Stimulated activated CD8-positive, alpha-beta memory T cell treated with anti-CD3 and anti-CD28 coated beads, Interleukin-7, amount 100 ng/mL, for 1 hour (primary cell): ENCODE results near the gene ADAMTSL3.
"Not testable (repeated sequence)": the region's sequence is repeated elsewhere in the genome, so short reads cannot be mapped to it uniquely, and the experiment has no call there.

Experiments used
- DNase-seq, 2 donors: peaks; one replicate each; pipeline ENCODE4 v3.0.0-alpha.2; 2020; ENCODE audit warnings: low read depth in 2 of 2

The ADAMTSL3 gene

DNA sequence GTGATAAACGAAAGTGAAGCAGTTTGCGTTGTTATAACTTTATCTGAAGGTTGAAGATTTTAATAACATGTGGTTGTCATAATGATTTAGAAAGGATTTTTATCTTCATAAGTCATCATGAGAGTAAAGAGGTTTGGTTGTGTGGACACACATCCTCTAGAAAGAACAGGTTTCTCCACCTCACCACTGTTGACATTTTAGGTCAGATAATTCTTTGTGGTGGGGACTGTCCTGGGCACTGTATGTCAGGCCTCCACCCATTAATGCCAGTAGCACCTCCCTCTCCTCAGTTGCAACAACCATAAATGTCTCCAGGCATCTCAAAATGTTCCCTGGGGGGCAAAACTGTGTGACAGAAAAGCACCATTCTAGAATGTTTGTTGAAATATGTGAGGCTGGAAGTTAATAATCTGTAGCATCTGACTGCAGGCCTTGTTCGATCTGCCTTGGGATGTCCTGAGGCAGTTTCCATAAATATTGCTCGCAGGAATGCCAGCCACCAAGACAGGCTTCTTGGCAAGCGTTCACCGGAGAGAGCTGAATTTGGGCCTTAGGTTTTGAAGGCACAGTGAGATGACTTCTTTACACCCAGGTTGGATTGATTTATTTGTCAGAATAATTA lies 100.1 kb downstream of the ADAMTSL3 start:
- no peak for DNase-seq

DNA sequence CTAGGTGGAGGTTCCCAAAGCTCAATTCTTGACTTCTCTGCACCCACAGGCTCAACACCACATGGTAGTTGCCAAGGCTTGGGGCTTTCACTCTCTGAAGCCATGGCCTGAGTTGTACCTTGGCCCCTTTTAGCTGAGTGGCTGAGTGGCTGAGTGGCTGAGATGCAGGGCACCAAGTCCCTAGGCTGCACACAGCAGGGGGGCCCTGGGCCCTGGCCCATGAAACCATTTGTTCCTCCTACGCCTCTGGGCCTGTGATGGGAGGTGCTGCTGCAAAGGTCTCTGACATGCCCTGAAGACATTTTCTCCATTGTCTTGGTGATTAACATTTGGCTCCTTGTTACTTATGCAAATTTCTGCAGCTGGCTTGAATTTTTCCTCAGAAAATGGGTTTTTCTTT lies 103.4 kb downstream of the ADAMTSL3 start:
- not testable (repeated sequence) for DNase-seq

DNA sequence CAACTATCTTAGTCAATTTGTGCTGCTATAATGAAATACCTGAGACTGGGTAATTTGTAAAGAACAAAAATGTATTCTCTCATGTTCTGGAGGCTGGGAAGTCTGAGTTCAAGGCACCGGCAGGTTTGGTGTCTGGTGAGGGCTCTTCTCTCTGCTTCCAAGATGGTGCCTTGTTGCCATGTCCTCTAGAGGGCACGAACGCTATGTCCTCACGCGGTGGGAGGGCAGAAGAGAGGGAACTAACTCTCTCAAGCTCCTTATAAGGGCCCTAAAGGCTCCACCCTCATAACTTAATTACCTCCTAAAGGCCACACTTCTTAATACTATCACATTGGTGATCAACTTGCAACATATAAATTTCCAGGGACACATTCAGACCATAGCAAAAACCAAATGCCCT lies 108.4 kb downstream of the ADAMTSL3 start:
- DNase-seq = no peak

DNA sequence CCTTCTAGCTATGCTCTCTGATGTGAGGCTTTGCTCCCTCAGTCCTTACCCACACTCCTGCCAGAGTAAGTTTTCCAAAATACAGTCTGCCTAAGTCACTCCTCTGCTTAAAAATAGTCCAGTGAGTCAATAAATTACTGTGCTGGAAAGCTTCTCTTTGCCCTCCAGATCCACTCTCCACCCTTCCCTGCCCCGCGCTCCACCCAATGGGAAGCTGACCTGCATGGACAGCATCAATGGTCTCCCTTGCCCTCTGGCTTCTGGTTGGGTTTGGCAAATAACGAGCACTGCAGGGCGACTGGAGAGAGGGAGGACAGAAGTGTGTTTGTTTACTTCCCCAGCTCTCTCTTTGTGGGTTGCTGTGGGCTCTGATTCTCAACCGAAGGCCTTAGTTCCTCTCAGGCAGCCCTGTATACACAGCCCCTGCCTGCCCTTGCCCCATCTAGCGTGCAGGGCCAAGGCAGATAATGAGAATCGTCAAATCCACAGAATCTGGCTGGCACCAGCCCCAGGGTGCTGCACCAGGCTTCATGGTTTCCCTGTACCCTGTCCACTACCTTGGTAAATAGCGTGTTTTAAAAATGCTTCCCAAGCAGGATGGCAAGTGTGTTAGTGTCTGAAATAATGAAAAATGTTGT lies 110.4 kb downstream of the ADAMTSL3 start:
- DNase-seq = no peak

- DNase-seq = no peak
Observed at GRCh38 chr15:83766339-83766738, 112.4 kb downstream of the ADAMTSL3 start.

DNA sequence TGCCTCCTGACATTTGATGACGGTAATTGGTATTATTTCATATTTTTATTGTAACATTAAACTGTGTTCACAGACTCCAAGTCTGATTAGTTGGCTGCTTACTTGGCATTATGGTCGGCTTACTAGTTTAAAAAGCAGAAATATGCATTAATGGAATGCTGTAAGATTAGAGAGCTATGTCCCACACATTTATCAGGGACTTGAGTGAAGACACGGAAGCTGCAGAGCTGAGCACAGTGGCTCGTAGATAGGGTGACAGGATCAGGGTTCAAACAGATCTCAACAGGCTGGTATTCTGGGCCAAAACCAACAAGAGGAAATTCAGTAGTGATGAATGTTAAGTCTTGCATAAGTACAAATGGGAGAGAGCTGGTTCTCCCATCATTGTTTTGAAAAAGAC lies 113.8 kb downstream of the ADAMTSL3 start:
- no peak for DNase-seq

DNA sequence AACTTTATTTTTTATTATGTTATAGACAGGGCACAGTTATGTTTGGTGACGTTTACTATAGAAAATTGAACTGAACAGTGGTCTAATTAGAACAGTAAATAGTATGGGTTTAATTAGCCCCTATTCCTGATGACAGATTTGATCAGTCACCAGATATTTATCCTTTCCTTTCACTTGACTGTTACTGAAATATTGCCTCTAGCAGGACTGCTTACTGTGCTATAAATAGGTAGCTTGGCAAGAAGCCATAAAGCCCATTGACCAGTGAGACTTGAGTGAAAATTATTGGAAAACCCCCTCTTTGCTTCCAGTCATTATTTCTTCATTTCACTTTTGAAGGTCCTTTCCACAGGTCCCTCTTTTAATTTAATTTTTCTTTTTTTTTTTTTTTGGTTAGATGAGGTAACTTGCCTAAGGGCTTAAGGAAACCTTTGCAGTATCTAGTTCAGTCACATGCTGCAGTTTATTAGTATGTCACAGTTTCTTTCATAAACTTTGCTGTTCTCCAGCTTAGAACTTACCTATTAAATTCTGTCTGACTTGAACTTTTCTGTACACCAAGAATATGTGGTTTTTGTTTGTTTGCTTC lies 115.6 kb downstream of the ADAMTSL3 start:
- DNase-seq = no peak

GRCh38 chr15:83775738-83776137 lies 121.8 kb downstream of the ADAMTSL3 start:
- DNase-seq = no peak

- no peak for DNase-seq
Observed at GRCh38 chr15:83776986-83777385, 123.1 kb downstream of the ADAMTSL3 start.

DNA sequence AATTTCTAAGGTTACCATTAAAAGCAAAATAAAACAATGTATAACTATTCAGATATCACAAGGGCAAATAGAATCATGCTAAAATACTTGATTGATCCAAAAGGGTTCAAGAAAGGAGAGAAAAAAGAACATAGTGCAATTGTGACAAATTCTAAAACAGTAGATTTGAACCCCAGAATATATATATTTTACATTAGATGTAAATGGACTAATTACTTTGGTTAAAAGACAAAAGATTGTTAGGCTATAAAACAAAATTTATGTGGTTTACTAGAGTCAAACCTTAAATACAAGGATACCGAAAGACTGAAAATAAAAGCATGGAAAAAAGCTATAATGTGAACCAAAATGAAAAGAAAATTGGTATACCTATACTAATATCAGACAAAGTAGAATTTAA lies 129.3 kb downstream of the ADAMTSL3 start:
- no peak for DNase-seq

GRCh38 chr15:83784975-83785374 lies 131.1 kb downstream of the ADAMTSL3 start:
- DNase-seq = no peak

- DNase-seq = no peak
Observed at GRCh38 chr15:83786336-83786735, 132.4 kb downstream of the ADAMTSL3 start.

- no peak for DNase-seq
Observed at GRCh38 chr15:83793069-83793468, 139.1 kb downstream of the ADAMTSL3 start.

DNA sequence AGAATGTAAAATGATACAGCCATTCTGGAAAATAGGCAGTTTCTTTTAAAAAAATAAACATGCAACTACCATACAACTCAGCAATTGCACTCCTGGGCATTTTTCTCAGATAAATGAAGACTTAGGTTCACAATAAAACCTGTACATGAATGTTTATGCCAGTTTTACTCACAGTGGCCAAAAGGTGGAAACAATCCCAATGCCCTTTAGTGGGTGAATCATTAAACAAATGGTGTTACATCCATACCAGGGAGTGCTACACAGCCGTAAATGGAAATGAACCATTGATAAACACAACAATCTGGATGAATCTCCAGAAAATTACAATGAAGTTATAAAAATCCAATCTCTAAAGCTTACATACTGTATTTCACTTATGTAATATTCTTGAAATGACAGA lies 140.3 kb downstream of the ADAMTSL3 start:
- DNase-seq = no peak

DNA sequence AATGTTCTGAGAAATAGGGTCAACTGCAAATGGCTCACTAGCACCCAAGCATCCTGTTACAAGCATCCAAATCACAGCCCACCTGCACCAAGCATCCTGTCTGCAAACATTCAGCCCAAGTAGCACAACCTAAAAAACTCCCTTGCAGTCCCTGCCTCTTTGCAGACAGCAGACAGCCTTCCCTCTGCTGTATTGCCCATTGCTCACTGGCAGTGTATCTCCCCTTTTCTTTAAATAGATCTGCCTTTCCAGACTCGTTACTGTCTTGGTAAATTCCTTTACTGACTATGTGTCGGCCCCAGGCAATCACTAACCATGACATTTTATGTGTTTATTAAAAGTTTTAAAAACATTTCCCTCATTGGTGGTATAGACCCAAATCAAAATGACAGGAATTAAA lies 155.4 kb downstream of the ADAMTSL3 start:
- no peak for DNase-seq

DNA sequence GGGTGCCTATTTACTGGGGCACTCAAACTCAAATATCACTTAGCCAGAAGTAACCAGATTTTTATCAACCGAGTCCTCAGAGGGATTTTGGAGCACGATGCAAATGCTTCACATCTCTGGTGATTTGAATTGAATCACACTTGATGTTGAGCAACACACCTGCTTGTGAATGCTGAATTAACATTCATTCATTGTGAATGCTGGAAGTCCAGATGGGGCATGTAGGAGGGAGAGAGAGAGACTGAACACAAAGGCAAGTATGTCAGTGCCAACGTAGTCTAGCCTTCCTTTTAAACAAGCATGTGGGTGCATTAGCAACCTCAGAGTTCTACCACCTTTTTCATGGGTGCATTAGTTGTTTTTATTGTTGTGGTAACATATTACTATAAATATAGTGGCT lies 156.2 kb downstream of the ADAMTSL3 start:
- no peak for DNase-seq

DNA sequence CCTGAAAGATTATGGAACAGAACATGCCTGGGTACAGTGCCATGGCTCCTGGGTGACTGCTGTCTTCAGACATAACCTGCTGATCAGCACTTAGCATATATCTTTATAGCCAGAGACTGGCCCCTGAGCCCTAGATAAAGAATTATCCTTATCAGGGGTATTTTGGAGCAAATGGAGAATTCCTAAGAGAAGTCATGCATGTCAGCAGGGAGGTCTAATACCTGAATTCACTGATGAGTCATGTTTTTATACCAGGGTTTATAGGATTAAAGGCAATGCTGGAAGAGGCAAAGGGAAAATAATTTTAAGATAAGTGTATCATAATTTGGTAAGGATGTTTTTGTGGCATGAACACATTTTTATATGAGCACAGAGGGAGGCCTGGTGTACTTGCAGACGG lies 159.8 kb downstream of the ADAMTSL3 start:
- no peak for DNase-seq

- no peak for DNase-seq
Observed at GRCh38 chr15:83815506-83815905, 161.6 kb downstream of the ADAMTSL3 start.

DNA sequence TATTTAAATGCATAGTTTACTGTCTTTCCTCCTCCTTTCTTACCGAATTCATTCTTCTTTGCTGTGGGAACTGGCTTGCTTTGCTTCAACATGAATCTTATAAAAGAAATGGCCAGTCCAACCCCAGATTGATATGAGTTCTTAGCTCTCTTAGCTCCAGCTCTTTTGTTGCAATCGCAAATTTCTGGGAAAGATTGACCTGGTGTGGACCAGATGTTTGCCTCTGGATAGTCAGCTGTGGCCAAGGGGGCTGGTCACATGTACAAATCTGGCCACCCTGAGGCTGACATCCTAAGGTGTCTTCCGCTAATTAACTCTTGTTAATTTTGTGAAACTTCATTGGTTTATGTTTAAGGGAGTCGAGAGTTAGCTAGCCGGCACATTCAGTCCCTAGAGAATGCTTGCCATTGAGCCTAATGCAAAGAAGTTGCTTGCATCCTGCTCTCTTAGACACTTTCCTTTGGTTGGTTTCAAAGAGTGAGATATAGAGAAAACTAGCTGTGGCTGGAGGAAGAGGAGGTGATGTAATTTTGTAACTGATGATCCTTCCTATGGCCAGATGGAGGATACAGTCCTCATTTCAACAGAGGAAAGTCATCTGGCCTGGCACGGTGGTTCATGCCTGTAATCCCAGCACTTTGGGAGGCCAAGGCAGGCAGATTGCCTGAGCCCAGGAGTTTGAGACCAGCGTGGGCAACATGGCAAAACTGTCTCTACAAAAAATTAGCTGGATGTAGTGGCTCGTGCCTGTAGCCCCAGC lies 162.4 kb downstream of the ADAMTSL3 start:
- no peak for DNase-seq

GRCh38 chr15:83818591-83818990 lies 164.7 kb downstream of the ADAMTSL3 start:
- DNase-seq = no peak

DNA sequence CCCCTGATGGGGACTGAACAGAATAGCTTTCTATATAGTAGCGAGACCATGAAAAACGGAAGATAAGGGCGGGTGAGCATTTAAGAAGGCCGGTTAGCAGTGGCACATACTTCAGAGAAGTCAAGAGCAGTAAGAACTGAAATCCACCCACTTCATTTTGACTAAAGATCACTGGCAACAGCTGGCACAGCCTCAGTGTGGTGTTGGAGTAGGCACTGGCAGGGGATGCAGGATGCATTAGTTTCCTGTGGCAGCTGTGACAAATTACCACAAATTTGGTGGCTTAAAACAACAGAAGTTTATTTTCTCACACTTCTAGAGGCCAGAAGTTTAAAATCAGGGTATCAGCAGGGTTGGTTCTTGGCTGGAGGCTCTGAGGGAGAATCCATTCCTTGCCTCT lies 176.5 kb downstream of the ADAMTSL3 start:
- no peak for DNase-seq

- DNase-seq = no peak
Observed at GRCh38 chr15:83833569-83833968, 179.6 kb downstream of the ADAMTSL3 start.

DNA sequence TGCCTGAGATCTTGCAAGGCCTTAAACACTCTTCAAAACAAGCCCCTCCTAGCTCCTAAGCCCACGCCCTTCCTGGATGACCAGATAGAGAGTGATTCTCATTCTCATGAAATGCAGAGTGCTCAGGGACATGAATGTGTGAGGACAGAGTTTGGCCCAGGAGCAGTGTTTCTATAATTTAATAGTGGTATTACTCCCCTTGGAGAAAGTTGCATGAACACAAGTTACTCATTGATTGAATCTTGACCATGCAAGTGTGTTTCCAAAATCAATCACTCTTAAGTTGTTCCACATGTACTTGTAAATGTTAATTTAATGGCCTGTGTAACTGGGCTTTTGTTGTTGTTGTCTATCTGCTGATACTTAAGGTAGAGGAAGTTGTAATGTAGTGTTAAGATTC lies 181.6 kb downstream of the ADAMTSL3 start:
- DNase-seq = no peak
